ENCODE measurements around the gene FAM210A.
"Not testable (repeated sequence)": the region's sequence is repeated elsewhere in the genome, so short reads cannot be mapped to it uniquely, and the experiment has no call there.

The FAM210A gene

GRCh38 chr18:13700153-13700552 is 26.2 kb downstream of the FAM210A start:
- no peak for DNase-seq

GRCh38 chr18:13696961-13697360 is 29.4 kb downstream of the FAM210A start:
- DNase-seq: no peak

GRCh38 chr18:13695337-13695736 is 31.0 kb downstream of the FAM210A start:
- DNase-seq: not testable (repeated sequence)

- DNase-seq: not testable (repeated sequence)
Observed at GRCh38 chr18:13690060-13690459, 36.3 kb downstream of the FAM210A start.

GRCh38 chr18:13688191-13689136 is 37.9 kb downstream of the FAM210A start:
- DNase-seq: no peak

- no peak for DNase-seq
Observed at GRCh38 chr18:13684546-13684945, 41.8 kb downstream of the FAM210A start.

- no peak for DNase-seq
Observed at GRCh38 chr18:13681701-13682100, 44.7 kb downstream of the FAM210A start.

GRCh38 chr18:13680612-13681011 is 45.7 kb downstream of the FAM210A start:
- no peak for DNase-seq

- not testable (repeated sequence) for DNase-seq
Observed at GRCh38 chr18:13677350-13677749, 49.0 kb downstream of the FAM210A start.

GRCh38 chr18:13676471-13676870 is 49.9 kb downstream of the FAM210A start:
- no peak for DNase-seq

- no peak for DNase-seq
Observed at GRCh38 chr18:13672657-13673056, 53.7 kb downstream of the FAM210A start.

GRCh38 chr18:13661779-13662256 is 64.5 kb downstream of the FAM210A start:
- DNase-seq: no peak

GRCh38 chr18:13661051-13661778 is 65.1 kb downstream of the FAM210A start:
- DNase-seq: no peak

GRCh38 chr18:13660510-13660909 is 65.8 kb downstream of the FAM210A start:
- no peak for DNase-seq

GRCh38 chr18:13658436-13659204 is 67.7 kb downstream of the FAM210A start:
- DNase-seq: no peak

- DNase-seq: no peak
Observed at GRCh38 chr18:13657974-13658373, 68.4 kb downstream of the FAM210A start.

- no peak for DNase-seq
Observed at GRCh38 chr18:13653746-13654433, 72.5 kb downstream of the FAM210A start.

GRCh38 chr18:13649397-13650390 is 76.7 kb downstream of the FAM210A start:
- DNase-seq: no peak

GRCh38 chr18:13647761-13648160 is 78.6 kb downstream of the FAM210A start:
- DNase-seq: no peak

GRCh38 chr18:13646633-13647032 is 79.7 kb downstream of the FAM210A start:
- no peak for DNase-seq

GRCh38 chr18:13645093-13645492 is 81.3 kb downstream of the FAM210A start:
- DNase-seq: no peak
